HepG2 (cell line): ENCODE data around the gene DTNB. TPM values are rescaled to one million over a fixed set of nuclear protein-coding genes. Genes with fewer than 3 reads are reported as not detected.

ENCODE experiments used
- ATAC-seq: fragments of 200-7000 bp; cut with Tn5 transposase; 3 replicates; pipeline ENCODE4 v1.9.1; 2020; ENCODE audit warnings: mild to moderate bottlenecking, moderate library complexity
- BruUV-seq: library from RNA; stranded (reverse); fragments of 400-500 nt; replicated peaks from 2 replicates; lab custom pipeline; 2021; lab: Mats Ljungman, UMichigan
- CTCF ChIA-PET: fragments of 300-600 bp; formaldehyde crosslinking; extraction: SDS; loops from one replicate; lab custom pipeline; 2021; ENCODE audit warnings: low total read pairs, inconsistent platforms, low intra/inter-chr PET ratio; lab: Yijun Ruan, JAX
- POLR2A ChIA-PET: fragments of 350-600 bp; sonication (Branson Sonifier 250); formaldehyde crosslinking; loops from one replicate; lab custom pipeline; 2020; ENCODE audit warnings: antibody characterized with exemption, inconsistent platforms; lab: Yijun Ruan, JAX
- DNase-seq: peaks from one replicate; pipeline ENCODE4 v3.0.0-alpha.2; 2015; ENCODE audit warnings: low spot score
- FAIRE-seq: peaks from 3 replicates; lab custom pipeline; 2011; peaks lifted over from hg19 to GRCh38; lab: Jason Lieb, UNC
- H2AFZ ChIP-seq: one replicate; pipeline ENCODE4 v1.6.1; 2011; ENCODE audit warnings: low read length, inconsistent platforms
- H3K27ac ChIP-seq: fragments of 300-600 bp; 3 replicates; pipeline ENCODE4 v1.8.0; 2011; ENCODE audit warnings: mixed run types, mild to moderate bottlenecking, mixed read lengths, low read length, inconsistent platforms; ENCODE audit not compliant: insufficient read depth; ENCODE audit errors: extremely low read length
- H3K27me3 ChIP-seq, 2 experiments: fragments of 200-600 bp in 1 of 2; 2 replicates in 1 of 2; 3 replicates in 1 of 2; pipeline versions ENCODE4 v1.6.0 to v1.8.0; 2011; ENCODE audit warnings: low read length in 2 of 2, mild to moderate bottlenecking in 2 of 2, moderate library complexity in 2 of 2, inconsistent platforms in 1 of 2; ENCODE audit not compliant: insufficient read depth in 2 of 2, control insufficient read depth in 1 of 2
- H3K36me3 ChIP-seq, 2 experiments: fragments of 200-600 bp in 1 of 2; replicated peaks in 1 of 2; 2 replicates in 1 of 2; 3 replicates in 1 of 2; pipeline versions ENCODE4 v1.5.1 to v1.8.0; 2011; ENCODE audit warnings: low read length in 2 of 2, inconsistent platforms in 1 of 2; ENCODE audit not compliant: insufficient read depth in 2 of 2, control insufficient read depth in 1 of 2
- H3K4me1 ChIP-seq: 2 replicates; pipeline ENCODE4 v1.5.1; 2012; ENCODE audit warnings: low read length, inconsistent platforms; ENCODE audit not compliant: insufficient read depth
- H3K4me2 ChIP-seq: 2 replicates; pipeline ENCODE4 v1.6.0; 2011; ENCODE audit warnings: low read depth, low read length, inconsistent platforms
- H3K4me3 ChIP-seq, 3 experiments: fragments of 200-600 bp in 1 of 3; sonication (generic), shearing (Covaris generic) in 1 of 3; replicated peaks in 1 of 3; 2 replicates each; pipeline ENCODE4 v1.5.1; 2011 to 2016; ENCODE audit warnings: low read length in 3 of 3, inconsistent platforms in 2 of 3, low read depth in 2 of 3, mild to moderate bottlenecking in 2 of 3, control low read depth in 1 of 3, mixed read lengths in 1 of 3; ENCODE audit not compliant: insufficient read depth in 1 of 3
- H3K79me2 ChIP-seq: one replicate; pipeline ENCODE4 v1.6.1; 2011; ENCODE audit warnings: low read length, inconsistent platforms; ENCODE audit not compliant: insufficient read depth
- H3K9ac ChIP-seq: 2 replicates; pipeline ENCODE4 v1.6.0; 2011; ENCODE audit warnings: mild to moderate bottlenecking, low read depth, low read length, inconsistent platforms; ENCODE audit not compliant: insufficient read depth
- H3K9me3 ChIP-seq: 2 replicates; pipeline ENCODE4 v1.5.1; 2012; ENCODE audit warnings: mild to moderate bottlenecking, low read length
- H4K20me1 ChIP-seq: 2 replicates; pipeline ENCODE4 v1.6.0; 2011; ENCODE audit warnings: inconsistent platforms, mild to moderate bottlenecking, low read length, moderate library complexity; ENCODE audit not compliant: insufficient read depth
- GTF3A ChIP-seq: sonication (generic); formaldehyde crosslinking; conservative IDR thresholded peaks from 2 replicates; pipeline ENCODE4 v1.4.0; 2020; ENCODE audit warnings: mild to moderate bottlenecking, missing genetic modification reagents
- MYNN ChIP-seq: sonication (generic); formaldehyde crosslinking; IDR thresholded peaks from 2 replicates; pipeline ENCODE4 v1.4.0; 2020; ENCODE audit warnings: mild to moderate bottlenecking, low read depth, missing genetic modification reagents
- ZBTB7B ChIP-seq: sonication (generic); formaldehyde crosslinking; IDR thresholded peaks from 2 replicates; pipeline ENCODE4 v1.4.0; 2020; ENCODE audit warnings: missing genetic modification reagents
- ZNF136 ChIP-seq: sonication (generic); formaldehyde crosslinking; IDR thresholded peaks from 2 replicates; pipeline ENCODE4 v1.8.1; 2022; ENCODE audit warnings: low read depth, mild to moderate bottlenecking, moderate library complexity, missing genetic modification reagents
- ZNF562 ChIP-seq: sonication (generic); formaldehyde crosslinking; IDR thresholded peaks from 2 replicates; pipeline ENCODE4 v1.8.0; 2022; ENCODE audit warnings: missing genetic modification reagents, borderline replicate concordance
- ZSCAN12 ChIP-seq: sonication (generic); formaldehyde crosslinking; IDR thresholded peaks from 2 replicates; pipeline ENCODE4 v1.9.0; 2021; ENCODE audit warnings: mild to moderate bottlenecking, missing genetic modification reagents
- WGBS: methylation state at CpG from one replicate; pipeline ENCODE4 v1.1.6; 2017; ENCODE audit warnings: low lambda C conversion rate; 5-methylcytosine and 5-hydroxymethylcytosine counted together
- in situ Hi-C: cut with HindIII; loops from 2 replicates; pipeline ENCODE4 v1.10.0; 2017; ENCODE audit warnings: low pct_unique_long_range_greater_than_20kb; ENCODE audit not compliant: extremely low pct_ligation_motif_present
- intact Hi-C: fragments of 100-400 bp; cut with micrococcal nuclease; formaldehyde crosslinking; loops from one replicate; pipeline ENCODE4 v1.10.0; 2022; ENCODE audit not compliant: unreplicated experiment
- polyA plus RNA-seq, 8 experiments: library from polyadenylated mRNA; depleted of rRNA in 3 of 8; stranded (reverse) in 7 of 8; unstranded in 1 of 8; fragments of >200 nt; fragmentation: Illumina TruSeq in 4 of 8; extraction: Trizol in 4 of 8; gene quantifications; 2 replicates each; pipeline versions ENCODE4 v1.2.1 to v1.2.3, GENCODE V29; 2011 to 2016; ENCODE audit warnings: low read depth in 4 of 8, missing spikeins in 1 of 8, mixed read lengths in 1 of 8; ENCODE audit not compliant: insufficient read depth in 1 of 8
- total RNA-seq, 5 experiments: library from RNA; depleted of rRNA; stranded (reverse); fragments of >200 nt; fragmentation: Illumina TruSeq; extraction: Trizol; gene quantifications; 2 replicates each; pipeline ENCODE4 v1.2.3, GENCODE V29; 2016; ENCODE audit warnings: low read depth in 1 of 5
- TF ChIP-seq, protein P1 (sequence below): sonication (generic); formaldehyde crosslinking; IDR thresholded peaks from 2 replicates; pipeline ENCODE4 v1.5.0; 2020; ENCODE audit warnings: missing genetic modification reagents, mild to moderate bottlenecking, borderline replicate concordance
- TF ChIP-seq, protein P2 (sequence below), 2 experiments: IDR thresholded peaks; 2 replicates each; pipeline ENCODE4 v1.6.1; 2011 to 2012; ENCODE audit warnings: low read length in 2 of 2, borderline replicate concordance in 1 of 2, low read depth in 1 of 2, mild to moderate bottlenecking in 1 of 2, moderate library complexity in 1 of 2
- TF ChIP-seq, protein P3 (sequence below): sonication (generic); formaldehyde crosslinking; IDR thresholded peaks from 2 replicates; pipeline ENCODE4 v1.8.1; 2023; ENCODE audit warnings: missing genetic modification reagents, inconsistent platforms, borderline replicate concordance

The DTNB gene
- total and polyA plus RNA-seq, 2 of the 13 experiments (the other 11 are each of a cell fraction or from before 2014, with no cell fraction given): 14.4 to 23.9 TPM

DNA sequence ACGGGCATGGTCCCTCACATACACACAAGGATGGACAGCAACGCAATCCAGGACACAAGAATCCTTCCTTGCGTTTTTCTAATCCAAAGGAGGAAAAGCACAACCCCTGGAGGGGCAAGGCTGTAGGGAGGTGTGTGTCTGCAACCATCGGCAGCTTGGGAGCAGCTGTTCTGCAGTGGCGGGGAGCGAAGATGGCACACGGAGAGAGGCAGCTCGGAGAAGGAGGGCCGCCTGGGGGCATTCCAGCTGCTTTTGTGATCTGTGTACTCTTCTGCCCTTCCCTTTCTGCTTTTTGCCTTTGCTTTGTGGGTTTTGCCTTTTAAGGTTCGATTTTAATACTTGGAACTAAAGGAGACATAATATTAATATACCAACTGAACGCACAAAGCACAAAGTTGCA, 194.6 kb downstream of the DTNB start:
- FAIRE-seq (no peak), ATAC-seq (no peak), DNase-seq (no peak)
- no TSS peak for BruUV-seq
- in situ Hi-C loops: no loop called here
- no peak for TF ChIP-seq ZBTB7B (CRISPR knock-in tag)
- no peak for TF ChIP-seq ZNF136 (CRISPR knock-in tag)
- TF ChIP-seq ZNF562 (CRISPR knock-in tag): no peak
- TF ChIP-seq MYNN (CRISPR knock-in tag): no peak
- TF ChIP-seq, protein P1, sequence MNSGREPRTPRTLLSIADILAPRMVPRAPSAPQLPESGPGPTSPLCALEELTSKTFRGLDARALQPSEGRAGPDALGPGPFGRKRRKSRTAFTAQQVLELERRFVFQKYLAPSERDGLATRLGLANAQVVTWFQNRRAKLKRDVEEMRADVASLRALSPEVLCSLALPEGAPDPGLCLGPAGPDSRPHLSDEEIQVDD (CRISPR knock-in tag): no peak
- no peak for TF ChIP-seq GTF3A
- no peak for TF ChIP-seq ZSCAN12
- H3K79me2 ChIP-seq: no peaks in the 10 kb centered on the region
- no peak overlapping the region for H3K9ac ChIP-seq
- H3K9me3 ChIP-seq: no peaks in the 10 kb centered on the region
- no peaks in the 10 kb centered on the region for H4K20me1 ChIP-seq
- intact Hi-C loops: no loop called here
- no peaks in the 10 kb centered on the region for H3K27me3 ChIP-seq
- H2AFZ ChIP-seq: no peak overlapping the region
- no peaks in the 10 kb centered on the region for H3K4me1 ChIP-seq
- H3K27ac ChIP-seq: no peak overlapping the region
- H3K4me3 ChIP-seq: no peak overlapping the region
- H3K4me2 ChIP-seq: no peak overlapping the region
- H3K36me3 ChIP-seq: no peaks in the 10 kb centered on the region; a peak in 2 of 5 replicates
- ChIA-PET CTCF (no interaction called here), POLR2A (interaction anchor here (0.6 kb wide), 1 partner anchor 217 kb away, joined by 4 read pairs; no protein-coding TSS in a partner anchor)
- WGBS: 89% methylated on average over 11 of the region's 11 CpGs

DNA sequence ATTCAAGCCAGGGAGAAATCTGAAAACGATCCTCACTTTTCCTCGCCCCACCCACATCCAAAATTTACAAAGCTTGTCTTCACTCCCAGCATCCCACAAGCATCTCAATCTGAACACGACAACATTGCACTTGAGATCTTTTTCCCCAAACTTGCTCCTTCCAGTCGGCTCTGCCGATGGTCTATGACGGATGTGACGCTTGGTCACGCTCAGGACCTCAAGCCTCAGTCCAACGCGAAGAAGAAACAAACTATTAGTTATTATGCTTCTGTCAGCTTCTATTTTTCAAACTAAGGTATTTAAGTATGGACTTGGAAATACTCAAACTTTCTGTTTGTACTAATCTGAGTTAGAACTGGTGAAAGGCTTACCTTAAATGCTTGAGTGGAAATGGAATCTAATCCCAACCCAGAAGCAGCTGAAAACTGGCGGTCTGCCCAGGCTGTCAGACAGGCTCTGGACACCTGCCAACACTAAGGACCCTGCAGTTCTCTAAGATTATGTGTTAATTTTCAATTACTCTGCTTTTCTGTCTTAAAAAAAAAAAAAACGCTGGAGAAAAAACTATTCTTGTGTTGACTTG, 199.5 kb downstream of the DTNB start:
- intact Hi-C loops (no loop called here), in situ Hi-C loops (no loop called here)
- no peak overlapping the region for H3K9ac ChIP-seq
- DNase-seq (no peak), FAIRE-seq (no peak), ATAC-seq (no peak)
- WGBS: 88% methylated on average over 12 of the region's 12 CpGs
- no peaks in the 10 kb centered on the region for H3K9me3 ChIP-seq
- no peak overlapping the region for H3K4me2 ChIP-seq
- ChIA-PET CTCF (no interaction called here), POLR2A (no interaction called here)
- H4K20me1 ChIP-seq: no peaks in the 10 kb centered on the region
- no peaks in the 10 kb centered on the region for H3K79me2 ChIP-seq
- no TSS peak for BruUV-seq
- no peak overlapping the region for H3K4me3 ChIP-seq
- H3K27me3 ChIP-seq: no peaks in the 10 kb centered on the region
- H2AFZ ChIP-seq: no peak overlapping the region
- no peaks in the 10 kb centered on the region for H3K36me3 ChIP-seq
- H3K4me1 ChIP-seq: no peaks in the 10 kb centered on the region
- no peak overlapping the region for H3K27ac ChIP-seq
- TF ChIP-seq, protein P2, sequence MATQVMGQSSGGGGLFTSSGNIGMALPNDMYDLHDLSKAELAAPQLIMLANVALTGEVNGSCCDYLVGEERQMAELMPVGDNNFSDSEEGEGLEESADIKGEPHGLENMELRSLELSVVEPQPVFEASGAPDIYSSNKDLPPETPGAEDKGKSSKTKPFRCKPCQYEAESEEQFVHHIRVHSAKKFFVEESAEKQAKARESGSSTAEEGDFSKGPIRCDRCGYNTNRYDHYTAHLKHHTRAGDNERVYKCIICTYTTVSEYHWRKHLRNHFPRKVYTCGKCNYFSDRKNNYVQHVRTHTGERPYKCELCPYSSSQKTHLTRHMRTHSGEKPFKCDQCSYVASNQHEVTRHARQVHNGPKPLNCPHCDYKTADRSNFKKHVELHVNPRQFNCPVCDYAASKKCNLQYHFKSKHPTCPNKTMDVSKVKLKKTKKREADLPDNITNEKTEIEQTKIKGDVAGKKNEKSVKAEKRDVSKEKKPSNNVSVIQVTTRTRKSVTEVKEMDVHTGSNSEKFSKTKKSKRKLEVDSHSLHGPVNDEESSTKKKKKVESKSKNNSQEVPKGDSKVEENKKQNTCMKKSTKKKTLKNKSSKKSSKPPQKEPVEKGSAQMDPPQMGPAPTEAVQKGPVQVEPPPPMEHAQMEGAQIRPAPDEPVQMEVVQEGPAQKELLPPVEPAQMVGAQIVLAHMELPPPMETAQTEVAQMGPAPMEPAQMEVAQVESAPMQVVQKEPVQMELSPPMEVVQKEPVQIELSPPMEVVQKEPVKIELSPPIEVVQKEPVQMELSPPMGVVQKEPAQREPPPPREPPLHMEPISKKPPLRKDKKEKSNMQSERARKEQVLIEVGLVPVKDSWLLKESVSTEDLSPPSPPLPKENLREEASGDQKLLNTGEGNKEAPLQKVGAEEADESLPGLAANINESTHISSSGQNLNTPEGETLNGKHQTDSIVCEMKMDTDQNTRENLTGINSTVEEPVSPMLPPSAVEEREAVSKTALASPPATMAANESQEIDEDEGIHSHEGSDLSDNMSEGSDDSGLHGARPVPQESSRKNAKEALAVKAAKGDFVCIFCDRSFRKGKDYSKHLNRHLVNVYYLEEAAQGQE (IDR thresholded peaks at IDR 0.05; ENCODE audit: borderline replicate concordance in 1 of 2, low read depth in 1 of 2, low read length in 2 of 2): no peak
- TF ChIP-seq, protein P3, sequence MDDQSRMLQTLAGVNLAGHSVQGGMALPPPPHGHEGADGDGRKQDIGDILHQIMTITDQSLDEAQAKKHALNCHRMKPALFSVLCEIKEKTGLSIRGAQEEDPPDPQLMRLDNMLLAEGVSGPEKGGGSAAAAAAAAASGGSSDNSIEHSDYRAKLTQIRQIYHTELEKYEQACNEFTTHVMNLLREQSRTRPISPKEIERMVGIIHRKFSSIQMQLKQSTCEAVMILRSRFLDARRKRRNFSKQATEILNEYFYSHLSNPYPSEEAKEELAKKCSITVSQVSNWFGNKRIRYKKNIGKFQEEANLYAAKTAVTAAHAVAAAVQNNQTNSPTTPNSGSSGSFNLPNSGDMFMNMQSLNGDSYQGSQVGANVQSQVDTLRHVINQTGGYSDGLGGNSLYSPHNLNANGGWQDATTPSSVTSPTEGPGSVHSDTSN (CRISPR knock-in tag): no peak
